ENCODE measurements around the gene TMEM171. TPM values are rescaled to one million over a fixed set of nuclear protein-coding genes. Genes with fewer than 3 reads are reported as not detected.

Gene TMEM171
- total RNA-seq, 4 donors from 2014 or later, result 5.9 to 12.6 (median 9.1) TPM

DNA sequence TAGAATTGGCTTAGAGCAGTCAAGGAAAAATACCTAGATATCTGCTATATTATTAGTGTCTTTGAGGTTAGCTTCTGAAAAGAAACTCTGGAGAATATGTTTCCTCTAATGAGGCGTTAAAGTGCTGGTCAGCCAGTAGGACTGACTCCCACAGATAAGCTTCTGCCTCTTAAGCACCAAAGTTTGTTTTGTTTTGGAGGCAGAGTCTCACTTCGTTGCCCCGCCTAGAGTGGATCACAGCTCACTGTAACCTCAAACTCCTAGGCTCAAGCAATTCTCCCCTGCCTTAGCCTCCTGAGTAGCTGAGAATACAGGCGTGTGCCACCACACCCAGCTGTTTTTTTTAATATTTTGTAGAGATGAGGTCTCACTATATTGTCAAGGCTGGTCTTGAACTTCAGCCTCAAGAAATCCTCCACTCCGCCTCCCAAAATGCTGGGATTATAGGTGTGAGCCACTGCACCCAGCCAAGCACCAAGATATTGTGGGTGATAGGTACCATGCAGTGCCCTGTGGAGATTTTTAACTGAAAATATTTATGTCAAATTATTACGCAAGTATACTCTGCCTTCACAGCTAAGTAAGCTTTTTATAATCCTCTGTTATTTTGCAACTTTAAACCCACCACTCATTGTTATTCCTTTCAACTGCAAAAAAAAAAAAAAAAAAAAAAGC lies 24.7 kb upstream of the TMEM171 start:
- TF ChIP-seq, protein P1, sequence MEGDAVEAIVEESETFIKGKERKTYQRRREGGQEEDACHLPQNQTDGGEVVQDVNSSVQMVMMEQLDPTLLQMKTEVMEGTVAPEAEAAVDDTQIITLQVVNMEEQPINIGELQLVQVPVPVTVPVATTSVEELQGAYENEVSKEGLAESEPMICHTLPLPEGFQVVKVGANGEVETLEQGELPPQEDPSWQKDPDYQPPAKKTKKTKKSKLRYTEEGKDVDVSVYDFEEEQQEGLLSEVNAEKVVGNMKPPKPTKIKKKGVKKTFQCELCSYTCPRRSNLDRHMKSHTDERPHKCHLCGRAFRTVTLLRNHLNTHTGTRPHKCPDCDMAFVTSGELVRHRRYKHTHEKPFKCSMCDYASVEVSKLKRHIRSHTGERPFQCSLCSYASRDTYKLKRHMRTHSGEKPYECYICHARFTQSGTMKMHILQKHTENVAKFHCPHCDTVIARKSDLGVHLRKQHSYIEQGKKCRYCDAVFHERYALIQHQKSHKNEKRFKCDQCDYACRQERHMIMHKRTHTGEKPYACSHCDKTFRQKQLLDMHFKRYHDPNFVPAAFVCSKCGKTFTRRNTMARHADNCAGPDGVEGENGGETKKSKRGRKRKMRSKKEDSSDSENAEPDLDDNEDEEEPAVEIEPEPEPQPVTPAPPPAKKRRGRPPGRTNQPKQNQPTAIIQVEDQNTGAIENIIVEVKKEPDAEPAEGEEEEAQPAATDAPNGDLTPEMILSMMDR (IDR thresholded peaks at IDR 0.05), result no peak
- no peak for TF ChIP-seq POLR2A (IDR thresholded peaks at IDR 0.05)
- H3K4me1 ChIP-seq, result peaks cover 0 to 13% (median 0%) of the 10 kb centered on the region in 3 donors
- 89 to 92% methylated on average over 6 of the region's 6 CpGs for WGBS, 2 donors
- intact Hi-C loops (cut with DNase I), result no loop called here
- H3K27me3 ChIP-seq, result no peaks in the 10 kb centered on the region
- H3K9me3 ChIP-seq, result peaks cover 0 to 7% (median 0%) of the 10 kb centered on the region in 3 donors
- H3K27ac ChIP-seq, result no peak overlapping the region
- peaks cover 0 to 19% (median 0%) of the 10 kb centered on the region in 3 donors for H3K36me3 ChIP-seq
- no peak for DNase-seq
- no peak overlapping the region for H3K4me3 ChIP-seq

DNA sequence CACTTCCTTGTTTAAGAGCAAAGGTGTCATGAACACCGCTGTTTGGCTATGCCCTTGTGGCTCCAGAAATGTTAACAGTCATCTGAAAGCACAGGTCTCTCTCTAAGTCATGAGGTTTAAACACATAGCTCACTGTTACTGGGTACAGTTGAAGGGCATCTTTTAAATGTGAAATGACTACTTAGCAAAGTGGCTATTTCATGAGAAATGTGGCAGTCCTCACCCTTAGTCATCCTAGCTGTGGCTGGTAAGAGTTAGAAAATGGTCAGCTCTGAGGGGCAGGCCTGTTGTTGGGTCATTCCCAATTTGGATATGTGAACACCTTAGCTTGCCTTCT lies 24.2 kb upstream of the TMEM171 start:
- peaks cover 0 to 7% (median 0%) of the 10 kb centered on the region in 3 donors for H3K9me3 ChIP-seq
- no peak overlapping the region for H3K27ac ChIP-seq
- H3K4me3 ChIP-seq, result no peak overlapping the region
- WGBS, 2 donors, result 80 to 83% methylated on average over 1 of the region's 1 CpG
- intact Hi-C loops (cut with DNase I), result no loop called here
- no peak for DNase-seq
- TF ChIP-seq POLR2A (IDR thresholded peaks at IDR 0.05), result no peak
- TF ChIP-seq, protein P1 (IDR thresholded peaks at IDR 0.05), result no peak
- no peaks in the 10 kb centered on the region for H3K27me3 ChIP-seq
- peaks cover 0 to 13% (median 0%) of the 10 kb centered on the region in 3 donors for H3K4me1 ChIP-seq
- H3K36me3 ChIP-seq, result peaks cover 0 to 14% (median 0%) of the 10 kb centered on the region in 3 donors

DNA sequence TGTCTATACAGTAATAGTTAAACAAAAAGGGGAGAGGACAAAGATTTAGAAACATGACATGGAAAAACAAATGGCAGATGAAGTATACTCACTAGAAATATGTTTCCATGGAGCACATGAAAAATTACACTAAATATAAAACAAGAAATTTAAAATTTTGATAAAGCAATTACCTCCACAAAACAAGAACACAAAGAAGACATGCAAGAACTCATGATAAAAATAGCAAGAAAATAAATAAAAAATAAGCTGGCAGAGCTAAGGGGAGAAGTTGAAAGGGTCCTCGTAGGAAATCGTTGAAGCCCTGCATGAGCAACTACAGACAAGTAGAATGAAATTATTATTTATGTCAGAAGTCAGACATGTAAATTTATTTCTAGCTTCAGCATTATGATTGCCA lies 22.6 kb upstream of the TMEM171 start:
- DNase-seq, result no peak
- H3K9me3 ChIP-seq, result peaks cover 0 to 7% (median 0%) of the 10 kb centered on the region in 3 donors
- TF ChIP-seq, protein P1 (IDR thresholded peaks at IDR 0.05), result no peak
- no peak for TF ChIP-seq POLR2A (IDR thresholded peaks at IDR 0.05)
- peaks cover 0 to 13% (median 0%) of the 10 kb centered on the region in 3 donors for H3K4me1 ChIP-seq
- no peak overlapping the region for H3K27ac ChIP-seq
- no peak overlapping the region for H3K4me3 ChIP-seq
- 70 to 92% methylated on average over 2 of the region's 2 CpGs for WGBS, 2 donors
- intact Hi-C loops (cut with DNase I), result no loop called here
- no peaks in the 10 kb centered on the region for H3K36me3 ChIP-seq
- H3K27me3 ChIP-seq, result no peaks in the 10 kb centered on the region

DNA sequence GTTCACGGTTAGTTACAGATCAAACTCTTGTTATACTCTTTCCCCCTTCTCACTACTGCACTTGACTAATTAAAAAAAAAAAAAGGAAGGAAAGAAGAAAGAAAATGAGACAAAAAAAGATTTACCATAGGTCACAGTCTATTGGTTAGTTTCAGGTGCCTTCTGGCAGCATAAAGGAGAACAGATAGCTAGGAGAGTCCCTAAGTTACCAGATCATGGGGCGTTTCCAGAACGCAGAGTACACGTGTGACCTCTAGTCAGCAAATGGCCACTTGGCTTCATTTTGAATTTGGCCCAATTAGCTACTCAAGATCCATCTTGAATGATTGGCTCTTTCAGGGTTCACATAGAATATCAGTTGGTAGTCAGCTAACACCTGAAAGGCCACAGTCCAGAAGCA lies 20.3 kb upstream of the TMEM171 start:
- DNase-seq, result no peak
- Histone ChIP-seq H3K36me3 (no peaks in the 10 kb centered on the region), H3K4me1 (no peaks in the 10 kb centered on the region), H3K27ac (no peak overlapping the region), H3K27me3 (no peaks in the 10 kb centered on the region), H3K4me3 (no peak overlapping the region), H3K9me3 (peaks cover 0 to 7% (median 0%) of the 10 kb centered on the region in 3 donors)
- intact Hi-C loops (cut with DNase I), result no loop called here
- TF ChIP-seq, protein P1 (IDR thresholded peaks at IDR 0.05), result no peak
- no peak for TF ChIP-seq POLR2A (IDR thresholded peaks at IDR 0.05)
- WGBS, 2 donors, result 87 to 92% methylated on average over 4 of the region's 4 CpGs

DNA sequence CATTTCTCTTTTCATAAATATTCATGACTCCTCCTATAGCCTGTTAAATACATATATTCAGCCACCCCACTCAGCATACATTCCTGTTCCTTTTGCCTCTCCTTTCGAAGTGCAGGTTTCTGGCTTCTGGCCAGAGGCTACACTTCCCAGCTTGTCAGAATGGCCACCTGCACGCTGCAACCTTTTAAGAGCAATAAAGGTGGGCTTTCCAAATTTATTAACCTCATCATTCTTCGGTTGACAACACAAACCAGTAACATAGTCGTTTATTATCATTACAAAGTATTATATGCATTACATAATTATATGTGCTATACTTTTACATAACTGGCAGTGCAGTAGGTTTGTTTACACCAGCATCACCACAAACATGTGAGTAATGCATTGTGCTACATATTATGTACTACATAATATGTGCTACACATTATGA lies 16.5 kb upstream of the TMEM171 start:
- H3K36me3 ChIP-seq, result no peaks in the 10 kb centered on the region
- no peak for DNase-seq
- WGBS, 2 donors, result 43 to 52% methylated on average over 4 of the region's 4 CpGs

More for the DNA sequence above, 16.5 kb upstream of the TMEM171 start:
- no peaks in the 10 kb centered on the region for H3K4me1 ChIP-seq
- H3K27ac ChIP-seq, result no peak overlapping the region
- H3K27me3 ChIP-seq, result no peaks in the 10 kb centered on the region
- TF ChIP-seq POLR2A (IDR thresholded peaks at IDR 0.05), result no peak
- TF ChIP-seq, protein P1 (IDR thresholded peaks at IDR 0.05), result no peak
- H3K4me3 ChIP-seq, result no peak overlapping the region
- H3K9me3 ChIP-seq, result no peaks in the 10 kb centered on the region
- intact Hi-C loops (cut with DNase I), result no loop called here

All from esophagus squamous epithelium (tissue), 5 donors.